Heart left ventricle (tissue), 16 donors: ENCODE data around the gene H2AZ1. TPM values are rescaled to one million over a fixed set of nuclear protein-coding genes. Genes with fewer than 3 reads are reported as not detected.

Experiments
- ATAC-seq, 4 donors: fragments of 200-7000 bp; cut with Tn5 transposase; one replicate each; pipeline ENCODE4 v1.9.1; 2020 to 2022; ENCODE audit warnings: moderate library complexity in 4 of 4, mild to moderate bottlenecking in 3 of 4, moderate number of reproducible peaks in 1 of 4
- DNase-seq, 5 donors: peaks; one replicate each; pipeline ENCODE4 v3.0.0-alpha.2; 2020
- H3K27ac ChIP-seq, 12 donors: fragments of 200-600 bp; sonication (generic) in 4 of 12; one replicate each; pipeline versions ENCODE4 v1.5.0 to v1.8.0; 2016 to 2022; ENCODE audit warnings: mild to moderate bottlenecking in 2 of 12
- H3K27me3 ChIP-seq, 9 donors: fragments of 200-600 bp; sonication (generic) in 2 of 9; one replicate each; pipeline versions ENCODE4 v1.5.1 to v1.8.0; 2016 to 2022; ENCODE audit warnings: mild to moderate bottlenecking in 3 of 9
- H3K36me3 ChIP-seq, 9 donors: fragments of 200-600 bp; sonication (generic) in 2 of 9; one replicate each; pipeline versions ENCODE4 v1.5.0 to v1.8.0; 2018 to 2022; ENCODE audit warnings: mild to moderate bottlenecking in 2 of 9
- H3K4me1 ChIP-seq, 12 donors: fragments of 200-600 bp; sonication (generic) in 4 of 12; one replicate each; pipeline versions ENCODE4 v1.5.0 to v1.8.0; 2016 to 2022; ENCODE audit warnings: mild to moderate bottlenecking in 3 of 12
- H3K4me3 ChIP-seq, 12 donors: fragments of 200-600 bp; sonication (generic) in 4 of 12; one replicate each; pipeline versions ENCODE4 v1.5.0 to v1.8.0; 2017 to 2022; ENCODE audit warnings: mild to moderate bottlenecking in 9 of 12, moderate library complexity in 4 of 12
- H3K9me3 ChIP-seq, 12 donors: fragments of 200-600 bp; sonication (generic) in 4 of 12; one replicate each; pipeline versions ENCODE4 v1.5.0 to v1.8.0; 2016 to 2022; ENCODE audit warnings: mild to moderate bottlenecking in 1 of 12
- CTCF ChIP-seq, 12 donors: fragments of 200-600 bp; sonication (generic) in 4 of 12; IDR thresholded peaks; one replicate each; pipeline versions ENCODE4 v1.5.0 to v1.8.0; 2018 to 2022; ENCODE audit warnings: antibody characterized with exemption in 12 of 12, mild to moderate bottlenecking in 5 of 12
- POLR2A ChIP-seq, 2 donors: fragments of 450-650 bp; IDR thresholded peaks; one replicate each; pipeline ENCODE4 v1.6.1; 2017; ENCODE audit warnings: antibody characterized with exemption in 2 of 2, mild to moderate bottlenecking in 2 of 2, moderate library complexity in 2 of 2
- WGBS, 4 donors: extraction: QIAGEN DNeasy Blood & Tissue Kit in 2 of 4; methylation state at CpG; one replicate each; pipeline versions ENCODE4 v1.1.5 to v1.1.7; 2013 to 2018; 5-methylcytosine and 5-hydroxymethylcytosine counted together
- intact Hi-C, 10 donors: fragments of 100-400 bp; cut with DNase I; formaldehyde crosslinking; loops; one replicate each; pipeline versions ENCODE4 v1.11.1 to v1.14.2; 2022
- polyA plus RNA-seq, 2 donors: library from polyadenylated mRNA; stranded (reverse); fragments of 200-250 nt; gene quantifications; one replicate each; pipeline ENCODE4 v1.2.3, GENCODE V29; 2013
- total RNA-seq, 9 donors: library from RNA; depleted of rRNA in 2 of 9; stranded (reverse); fragments of >200 nt in 2 of 9; fragmentation: NEBNext Ultra II Directional in 3 of 9; extraction: Animal tissue kit (Norgen Biotek cat#: 25700) in 3 of 9; gene quantifications; one replicate each; pipeline versions ENCODE4 v1.1.0 to v1.2.4, GENCODE V29; 2016 to 2023
- donor health status: ischemic (EF 13 %, LVEDD 7.1; RV severe dilation, severe dysfunction).
- donor health status: healthy with polysubstance abuse.
- donor health status: DM: no; HTN: yes; CAD: no.
- donor health status: DM: no; HTN: no; CAD: no.
- donor health status: ischemic (EF 25% LVEDD 6.9; RV normal size, moderate dysfunction).
- donor health status: ischemic (EF 25% LVEDD 5.7; RV mildly dilated, moderate dysfunction).
- donor health status: healthy.
- donor health status: DM: yes; HTN: yes; CAD: no.
- donor health status: ischemic (EF 35%, LVEDD 5.7; RV mildly dilated, moderate dysfunction).
- donor health status: nonischemic (EF 11% LVEDD 7.7; RV severe dilation, severe dysfunction).
- donor health status: DM: yes; HTN: yes; CAD: no.
- donor health status: PGD.
- donor health status: ischemic (EF 29% LVEDD 5.4; RV normal size, mild dysfunction).
- donor health status: nonischemic (EF 23%, LVEDD 6.1; RV moderate dilation, normal function).

The H2AZ1 gene
- total and polyA plus RNA-seq, 11 donors = 41.1 to 255 (median 81.9) TPM

- 0 to 1% (median 1%) methylated on average over 67 to 98 of the region's 98 CpGs for whole genome bisulfite sequencing, 4 donors
- Histone ChIP-seq H3K4me3 (peak overlapping the region; percentile 68 to 97 (median 85)), H3K9me3 (no peaks in the 10 kb centered on the region), H3K4me1 (peaks cover 0 to 47% (median 33%) of the 10 kb centered on the region in 12 donors), H3K27me3 (no peaks in the 10 kb centered on the region), H3K27ac (peak overlapping the region; percentile 31 to 96 (median 88)), H3K36me3 (peaks cover 0 to 10% (median 0%) of the 10 kb centered on the region in 9 donors)
- ATAC-seq (peak; percentile 14 to 48 (median 33)), DNase-seq (peak; percentile 84 to 90 (median 86))
- TF ChIP-seq POLR2A (IDR thresholded peaks at IDR 0.05) (no peak), CTCF (IDR thresholded peaks at IDR 0.05) (peak; percentile 70 to 92 (median 84))
- intact Hi-C loops = loop anchor here (1.0 to 10.0 kb wide), 12 partner anchors 52 to 387 kb away; partner anchors contain the start of genes TRMT10A (in 6 of the 10), LAMTOR3 (in 5 of the 10) and DAPP1 (in 1 of the 10)
Observed at GRCh38 chr4:99949034-99949998, 759 bp downstream of the H2AZ1 start.

- Histone ChIP-seq H3K27ac (peak overlapping the region in 10 of 12 donors; percentile 82 to 97 (median 94)), H3K27me3 (no peaks in the 10 kb centered on the region), H3K4me1 (peaks cover 0 to 59% (median 42%) of the 10 kb centered on the region in 12 donors), H3K9me3 (no peaks in the 10 kb centered on the region), H3K4me3 (peak overlapping the region in 3 of 12 donors; percentile 93 to 96 (median 93)), H3K36me3 (peaks cover 0 to 10% (median 0%) of the 10 kb centered on the region in 9 donors)
- ATAC-seq (no peak), DNase-seq (no peak)
- intact Hi-C loops = loop anchor here (2.0 to 10.0 kb wide), 11 partner anchors 50 to 385 kb away; partner anchors contain the start of genes LAMTOR3 (in 7 of the 10), TRMT10A (in 6 of the 10) and DAPP1 (in 1 of the 10)
- WGBS, 4 donors = 73 to 79% (median 75%) methylated on average over 4 of the region's 4 CpGs
- no peak for TF ChIP-seq POLR2A (IDR thresholded peaks at IDR 0.05)
- TF ChIP-seq CTCF (IDR thresholded peaks at IDR 0.05) = no peak
Observed at GRCh38 chr4:99947608-99948007, 2.5 kb downstream of the H2AZ1 start.

- Histone ChIP-seq H3K27me3 (no peaks in the 10 kb centered on the region), H3K27ac (peak overlapping the region; percentile 82 to 97 (median 94)), H3K4me1 (peaks cover 0 to 62% (median 42%) of the 10 kb centered on the region in 12 donors), H3K4me3 (peak overlapping the region; percentile 72 to 99 (median 94)), H3K9me3 (no peaks in the 10 kb centered on the region), H3K36me3 (peaks cover 0 to 10% (median 0%) of the 10 kb centered on the region in 9 donors)
- TF ChIP-seq CTCF (IDR thresholded peaks at IDR 0.05) (no peak), POLR2A (IDR thresholded peaks at IDR 0.05) (no peak)
- DNase-seq (no peak), ATAC-seq (no peak)
- intact Hi-C loops = loop anchor here (2.0 to 10.0 kb wide), 10 partner anchors 50 to 385 kb away; partner anchors contain the start of genes TRMT10A (in 6 of the 10), LAMTOR3 (in 5 of the 10) and DAPP1 (in 1 of the 10)
- 19 to 24% (median 21%) methylated on average over 8 of the region's 8 CpGs for WGBS, 4 donors
Observed at GRCh38 chr4:99947190-99947578, 2.9 kb downstream of the H2AZ1 start.
